Lung (tissue), 12 donors: ENCODE results near the gene CDK5R1. TPM values are rescaled to one million over a fixed set of nuclear protein-coding genes. Genes with fewer than 3 reads are reported as not detected.

ENCODE experiments used
- ATAC-seq: fragments of 200-7000 bp; cut with Tn5 transposase; one replicate; pipeline ENCODE4 v1.9.1; 2020; ENCODE audit warnings: moderate number of reproducible peaks; ENCODE audit not compliant: insufficient read depth, low FRiP score
- DNase-seq, 3 donors: peaks; one replicate each; pipeline ENCODE4 v3.0.0-alpha.2; 2013 to 2017
- H3K27ac ChIP-seq, 2 donors: one replicate each; pipeline ENCODE4 v1.5.1; 2013; ENCODE audit warnings: mild to moderate bottlenecking in 2 of 2, moderate library complexity in 2 of 2, control low read depth in 1 of 2, inconsistent platforms in 1 of 2, low read depth in 1 of 2, low read length in 1 of 2
- H3K27me3 ChIP-seq, 3 donors: one replicate each; pipeline ENCODE4 v1.5.1; 2013; ENCODE audit warnings: low read length in 2 of 3; ENCODE audit not compliant: control insufficient read depth in 3 of 3, insufficient read depth in 3 of 3
- H3K36me3 ChIP-seq, 4 donors: one replicate each; pipeline ENCODE4 v1.5.1; 2013; ENCODE audit warnings: low read length in 4 of 4, mild to moderate bottlenecking in 1 of 4, moderate library complexity in 1 of 4; ENCODE audit not compliant: control insufficient read depth in 4 of 4, insufficient read depth in 4 of 4
- H3K4me1 ChIP-seq, 5 donors: one replicate each; pipeline ENCODE4 v1.5.1; 2013; ENCODE audit warnings: low read length in 5 of 5, mild to moderate bottlenecking in 2 of 5, moderate library complexity in 1 of 5; ENCODE audit not compliant: control insufficient read depth in 5 of 5, insufficient read depth in 5 of 5
- H3K4me3 ChIP-seq: one replicate; pipeline ENCODE4 v1.5.1; 2013; ENCODE audit warnings: mild to moderate bottlenecking, control low read depth, moderate library complexity
- H3K9ac ChIP-seq, 2 donors: one replicate each; pipeline ENCODE4 v1.5.1; 2013; ENCODE audit warnings: low read length in 2 of 2, control low read depth in 1 of 2; ENCODE audit not compliant: insufficient read depth in 1 of 2
- H3K9me3 ChIP-seq, 4 donors: one replicate each; pipeline ENCODE4 v1.5.1; 2013; ENCODE audit warnings: low read length in 3 of 4, mild to moderate bottlenecking in 1 of 4, moderate library complexity in 1 of 4; ENCODE audit not compliant: control insufficient read depth in 4 of 4, insufficient read depth in 3 of 4
- WGBS, 2 donors: extraction: QIAGEN DNeasy Blood & Tissue Kit; methylation state at CpG; one replicate each; pipeline ENCODE4 v1.1.7; 2013; 5-methylcytosine and 5-hydroxymethylcytosine counted together
- polyA plus RNA-seq, 2 donors: library from polyadenylated mRNA; stranded (reverse); fragments of 200-250 nt; gene quantifications; one replicate each; pipeline ENCODE4 v1.2.1, GENCODE V29; 2013
- total RNA-seq, 2 donors: library from RNA; depleted of rRNA in 1 of 2; stranded (reverse); fragments of >200 nt in 1 of 2; gene quantifications; one replicate each; pipeline ENCODE4 v1.2.1, GENCODE V29; 2014 to 2021
- TF ChIP-seq, protein P1 (sequence below): IDR thresholded peaks from 2 replicates; pipeline ENCODE4 v1.5.1; 2012; ENCODE audit warnings: mild to moderate bottlenecking; ENCODE audit errors: control extremely low read depth, extremely low read depth
- donor health status: control.
- donor health status: control.
- donor health status: Bipolar disorder and iron deficiency.
- donor health status: healthy.
- donor health status: DM: yes; HTN: yes; CAD: no.

Gene CDK5R1
- total and polyA plus RNA-seq, 4 donors, result 0.41 to 2.2 (median 1.4) TPM

DNA sequence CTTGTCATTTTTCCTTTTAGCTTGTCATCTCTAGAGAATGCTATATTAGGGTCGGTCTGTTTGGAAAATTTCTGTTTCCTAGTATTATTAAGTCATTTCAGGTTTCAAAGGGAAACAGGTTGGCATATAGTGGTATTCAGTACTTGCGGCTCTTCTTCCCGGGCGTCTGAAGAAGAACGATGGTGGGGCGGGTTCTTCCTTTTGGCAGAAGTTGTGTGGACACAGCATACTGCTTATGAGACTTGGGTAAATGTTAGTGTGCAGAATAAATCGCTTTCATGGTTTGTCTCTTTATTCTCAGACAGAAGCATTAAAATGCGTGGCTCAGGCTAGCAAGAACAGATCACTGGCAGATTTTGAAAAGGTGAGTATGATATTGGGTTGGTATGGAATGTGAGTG, 9.6 kb upstream of the CDK5R1 start:
- no peaks in the 10 kb centered on the region for H3K4me1 ChIP-seq
- TF ChIP-seq, protein P1, sequence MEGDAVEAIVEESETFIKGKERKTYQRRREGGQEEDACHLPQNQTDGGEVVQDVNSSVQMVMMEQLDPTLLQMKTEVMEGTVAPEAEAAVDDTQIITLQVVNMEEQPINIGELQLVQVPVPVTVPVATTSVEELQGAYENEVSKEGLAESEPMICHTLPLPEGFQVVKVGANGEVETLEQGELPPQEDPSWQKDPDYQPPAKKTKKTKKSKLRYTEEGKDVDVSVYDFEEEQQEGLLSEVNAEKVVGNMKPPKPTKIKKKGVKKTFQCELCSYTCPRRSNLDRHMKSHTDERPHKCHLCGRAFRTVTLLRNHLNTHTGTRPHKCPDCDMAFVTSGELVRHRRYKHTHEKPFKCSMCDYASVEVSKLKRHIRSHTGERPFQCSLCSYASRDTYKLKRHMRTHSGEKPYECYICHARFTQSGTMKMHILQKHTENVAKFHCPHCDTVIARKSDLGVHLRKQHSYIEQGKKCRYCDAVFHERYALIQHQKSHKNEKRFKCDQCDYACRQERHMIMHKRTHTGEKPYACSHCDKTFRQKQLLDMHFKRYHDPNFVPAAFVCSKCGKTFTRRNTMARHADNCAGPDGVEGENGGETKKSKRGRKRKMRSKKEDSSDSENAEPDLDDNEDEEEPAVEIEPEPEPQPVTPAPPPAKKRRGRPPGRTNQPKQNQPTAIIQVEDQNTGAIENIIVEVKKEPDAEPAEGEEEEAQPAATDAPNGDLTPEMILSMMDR, result no peak
- 94 to 96% methylated on average over 8 of the region's 8 CpGs for WGBS, 2 donors
- H3K9me3 ChIP-seq, result no peaks in the 10 kb centered on the region
- H3K27me3 ChIP-seq, result no peaks in the 10 kb centered on the region
- H3K36me3 ChIP-seq, result peaks cover 37 to 73% (median 56%) of the 10 kb centered on the region in 4 donors
- no peak overlapping the region for H3K4me3 ChIP-seq
- DNase-seq (no peak), ATAC-seq (no peak)
- no peak overlapping the region for H3K27ac ChIP-seq
- no peak overlapping the region for H3K9ac ChIP-seq

DNA sequence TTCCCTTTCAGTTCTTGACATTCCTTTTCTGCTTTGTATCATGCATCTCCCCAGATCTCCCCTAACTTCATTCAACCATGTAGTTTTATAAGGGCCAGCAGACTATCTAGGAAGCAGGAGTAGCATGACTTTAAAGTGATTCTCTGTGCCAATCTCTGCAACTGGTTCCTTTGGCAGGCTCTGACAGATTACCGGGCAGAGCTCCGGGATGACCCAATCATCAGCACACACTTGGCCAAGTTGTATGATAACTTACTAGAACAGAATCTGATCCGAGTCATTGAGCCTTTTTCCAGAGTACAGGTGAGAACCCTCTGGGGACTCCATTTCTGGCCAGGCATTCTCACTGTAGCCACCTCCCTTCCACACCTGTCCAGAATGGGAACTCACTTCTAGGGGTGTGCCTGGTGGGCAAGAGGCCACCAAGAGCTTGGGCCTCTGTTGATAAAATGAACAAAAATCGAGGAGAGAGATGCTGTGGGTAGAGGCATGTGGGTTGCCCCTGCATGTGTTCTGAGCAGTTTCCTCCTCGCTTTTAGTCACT, 7.6 kb upstream of the CDK5R1 start:
- ATAC-seq (no peak), DNase-seq (no peak)
- no peak overlapping the region for H3K27ac ChIP-seq
- H3K4me1 ChIP-seq, result peaks cover 0 to 13% (median 5%) of the 10 kb centered on the region in 5 donors
- H3K36me3 ChIP-seq, result peaks cover 30 to 69% (median 53%) of the 10 kb centered on the region in 4 donors
- no peak overlapping the region for H3K4me3 ChIP-seq
- H3K9ac ChIP-seq, result no peak overlapping the region
- 92 to 93% methylated on average over 5 of the region's 5 CpGs for WGBS, 2 donors
- H3K9me3 ChIP-seq, result no peaks in the 10 kb centered on the region
- H3K27me3 ChIP-seq, result no peaks in the 10 kb centered on the region
- TF ChIP-seq, protein P1, result no peak

DNA sequence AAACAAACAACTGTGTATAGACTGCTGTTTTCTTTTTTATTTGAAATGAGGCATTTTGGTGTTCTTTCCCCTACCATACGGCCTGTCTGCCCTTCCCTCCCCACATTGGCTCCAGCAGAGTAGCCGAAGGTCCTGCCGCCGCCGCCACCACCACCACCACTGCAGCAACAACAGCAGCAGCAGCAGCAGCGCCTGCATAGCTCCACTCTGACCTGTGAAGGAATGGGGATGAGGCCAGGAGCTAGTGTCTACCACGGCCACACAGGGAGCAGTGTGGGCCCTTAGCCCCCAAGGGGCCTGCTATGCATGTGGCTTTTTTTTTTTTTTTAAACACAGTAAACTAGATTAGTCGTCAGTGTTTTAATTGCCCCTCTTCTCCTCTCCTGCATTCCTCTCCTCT, 5.6 kb upstream of the CDK5R1 start:
- no peak overlapping the region for H3K9ac ChIP-seq
- H3K9me3 ChIP-seq, result no peaks in the 10 kb centered on the region
- peaks cover 0 to 23% (median 9%) of the 10 kb centered on the region in 5 donors for H3K4me1 ChIP-seq
- H3K36me3 ChIP-seq, result peaks cover 11 to 51% (median 37%) of the 10 kb centered on the region in 4 donors
- no peak overlapping the region for H3K4me3 ChIP-seq
- H3K27me3 ChIP-seq, result no peaks in the 10 kb centered on the region
- ATAC-seq, result no peak
- TF ChIP-seq, protein P1, result no peak
- no peak for DNase-seq
- 89 to 90% methylated on average over 8 of the region's 8 CpGs for WGBS, 2 donors
- no peak overlapping the region for H3K27ac ChIP-seq
